ENCODE data around the gene HAL. TPM values are rescaled to one million over a fixed set of nuclear protein-coding genes. Genes with fewer than 3 reads are reported as not detected.

The HAL gene
- 0.74 TPM for total RNA-seq

- peak in 1 of 2 donors; percentile 77 for DNase-seq (ENCODE audit: extremely low spot score in 2 of 2)
- H3K36me3 ChIP-seq: peaks cover 0 to 10% of the 10 kb centered on the region in 2 donors
- intact Hi-C loops (cut with DNase I): no loop called here
- H3K4me3 ChIP-seq: no peak within 1 kb of the TSS
- no peak within 1 kb of the TSS for H3K27ac ChIP-seq
- H3K4me1 ChIP-seq: no peaks in the 10 kb centered on the region
- no peaks in the 10 kb centered on the region for H3K27me3 ChIP-seq
- H3K9me3 ChIP-seq: no peaks in the 10 kb centered on the region
- no peak for TF ChIP-seq CTCF (IDR thresholded peaks at IDR 0.05)
- no peak for TF ChIP-seq POLR2A (IDR thresholded peaks at IDR 0.05)
- TF ChIP-seq POLR2AphosphoS5 (IDR thresholded peaks at IDR 0.05; ENCODE audit: insufficient read depth in 1 of 2, low read depth in 1 of 2): no peak
Observed at GRCh38 chr12:95996034-95996658, at the start of gene HAL. Gene HAL (minus strand): TSS chr12:95996344. CDS start chr12:95995910, 434 bp downstream.

DNA sequence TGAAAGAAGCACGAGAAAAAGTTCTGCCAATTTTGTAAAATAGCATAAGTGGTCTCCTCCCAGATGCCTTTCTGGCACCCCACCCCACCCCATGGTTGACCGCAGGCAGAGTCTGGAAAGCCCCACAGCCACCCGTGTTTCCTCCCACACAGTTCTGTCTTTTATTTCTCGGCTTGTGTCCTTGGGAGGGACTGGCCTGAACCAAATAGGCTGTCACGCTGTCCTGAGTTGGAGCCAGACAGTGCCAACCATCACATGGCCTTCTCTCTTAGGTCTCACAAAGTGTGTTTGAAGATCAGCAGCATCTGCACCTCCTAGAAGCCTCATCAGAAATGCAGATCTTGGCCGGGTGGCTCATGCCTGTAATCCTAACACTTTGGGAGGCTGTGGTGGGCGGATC is 49.4 kb upstream of the HAL start:
- Histone ChIP-seq H3K36me3 (no peaks in the 10 kb centered on the region), H3K4me3 (no peak overlapping the region), H3K4me1 (no peaks in the 10 kb centered on the region), H3K27ac (no peak overlapping the region), H3K27me3 (no peaks in the 10 kb centered on the region), H3K9me3 (no peaks in the 10 kb centered on the region)
- TF ChIP-seq POLR2A (IDR thresholded peaks at IDR 0.05): no peak
- no peak for TF ChIP-seq POLR2AphosphoS5 (IDR thresholded peaks at IDR 0.05; ENCODE audit: insufficient read depth in 1 of 2, low read depth in 1 of 2)
- TF ChIP-seq CTCF (IDR thresholded peaks at IDR 0.05): no peak
- DNase-seq (ENCODE audit: extremely low spot score in 2 of 2): no peak
- intact Hi-C loops (cut with DNase I): no loop called here

DNA sequence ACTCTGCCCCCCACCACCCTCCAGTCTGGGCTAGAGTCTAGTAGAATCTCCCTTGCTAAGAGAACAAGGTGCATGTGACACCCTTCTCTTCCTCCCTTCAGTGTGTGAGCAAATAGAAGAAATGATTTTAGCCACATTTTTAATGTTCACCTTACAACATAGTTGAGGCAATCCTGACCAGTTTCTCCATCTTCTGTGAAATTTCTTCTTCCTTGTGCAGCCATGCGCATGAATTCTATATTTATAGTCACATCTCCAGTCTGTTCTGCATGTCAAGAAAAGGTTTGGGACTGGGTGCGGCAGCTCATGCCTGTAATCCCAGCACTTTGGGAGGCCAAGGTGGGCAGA is 48.8 kb upstream of the HAL start:
- no peak for DNase-seq (ENCODE audit: extremely low spot score in 2 of 2)
- no peak overlapping the region for H3K27ac ChIP-seq
- no peak overlapping the region for H3K4me3 ChIP-seq
- intact Hi-C loops (cut with DNase I): no loop called here
- H3K36me3 ChIP-seq: no peaks in the 10 kb centered on the region
- H3K9me3 ChIP-seq: no peaks in the 10 kb centered on the region
- no peaks in the 10 kb centered on the region for H3K27me3 ChIP-seq
- H3K4me1 ChIP-seq: no peaks in the 10 kb centered on the region
- TF ChIP-seq POLR2AphosphoS5 (IDR thresholded peaks at IDR 0.05; ENCODE audit: insufficient read depth in 1 of 2, low read depth in 1 of 2) (no peak), POLR2A (IDR thresholded peaks at IDR 0.05) (no peak), CTCF (IDR thresholded peaks at IDR 0.05) (no peak)

- Histone ChIP-seq H3K27ac (no peak overlapping the region), H3K9me3 (no peaks in the 10 kb centered on the region), H3K4me3 (no peak overlapping the region), H3K4me1 (no peaks in the 10 kb centered on the region), H3K36me3 (no peaks in the 10 kb centered on the region), H3K27me3 (no peaks in the 10 kb centered on the region)
- DNase-seq (ENCODE audit: extremely low spot score in 2 of 2): no peak
- intact Hi-C loops (cut with DNase I): no loop called here
- TF ChIP-seq POLR2AphosphoS5 (IDR thresholded peaks at IDR 0.05; ENCODE audit: insufficient read depth in 1 of 2, low read depth in 1 of 2) (no peak), POLR2A (IDR thresholded peaks at IDR 0.05) (no peak), CTCF (IDR thresholded peaks at IDR 0.05) (no peak)
Observed at GRCh38 chr12:96044017-96044942, 48.1 kb upstream of the HAL start.

GRCh38 chr12:96041181-96041580 is 45.0 kb upstream of the HAL start:
- intact Hi-C loops (cut with DNase I): no loop called here
- Histone ChIP-seq H3K4me1 (no peaks in the 10 kb centered on the region), H3K4me3 (no peak overlapping the region), H3K27me3 (no peaks in the 10 kb centered on the region), H3K36me3 (no peaks in the 10 kb centered on the region), H3K27ac (no peak overlapping the region), H3K9me3 (no peaks in the 10 kb centered on the region)
- TF ChIP-seq POLR2AphosphoS5 (IDR thresholded peaks at IDR 0.05; ENCODE audit: insufficient read depth in 1 of 2, low read depth in 1 of 2) (no peak), POLR2A (IDR thresholded peaks at IDR 0.05) (no peak), CTCF (IDR thresholded peaks at IDR 0.05) (no peak)
- DNase-seq (ENCODE audit: extremely low spot score in 2 of 2): no peak

Measured in vagina (tissue), 2 donors.